HG02571 (cell line): ENCODE results near the gene SLC12A1.
A peak's percentile ranks its signal among the peaks of the same experiment; 100 is the strongest.
"Not testable (repeated sequence)": the region's sequence is repeated elsewhere in the genome, so short reads cannot be mapped to it uniquely, and the experiment has no call there.

ENCODE experiments used
- ATAC-seq: cut with Tn5 transposase; IDR thresholded peaks from one replicate; pipeline ENCODE4 v1.9.1; 2021; ENCODE audit warnings: mild to moderate bottlenecking, moderate library complexity; ENCODE audit not compliant: unreplicated experiment

The SLC12A1 gene

DNA sequence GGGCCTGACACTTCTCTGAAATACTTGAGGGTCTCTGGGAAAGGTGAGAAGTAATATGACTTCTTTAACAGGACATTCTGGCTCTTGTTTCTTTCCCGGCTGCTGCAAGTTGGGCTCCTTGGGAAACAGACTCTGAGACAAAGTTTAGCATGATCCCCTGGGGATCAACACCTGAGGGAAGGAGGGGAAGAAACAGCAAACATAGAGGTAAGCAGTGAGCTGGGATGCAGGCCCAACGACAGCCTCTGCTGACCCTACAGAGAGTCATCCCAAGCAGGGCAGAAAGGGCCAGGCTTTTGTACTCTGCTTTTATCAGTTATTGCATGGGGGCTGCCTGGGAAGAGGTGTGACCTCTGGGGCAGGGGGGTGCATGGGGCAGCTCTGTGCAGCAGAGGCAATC is 98.3 kb downstream of the SLC12A1 start:
- ATAC-seq: no peak

DNA sequence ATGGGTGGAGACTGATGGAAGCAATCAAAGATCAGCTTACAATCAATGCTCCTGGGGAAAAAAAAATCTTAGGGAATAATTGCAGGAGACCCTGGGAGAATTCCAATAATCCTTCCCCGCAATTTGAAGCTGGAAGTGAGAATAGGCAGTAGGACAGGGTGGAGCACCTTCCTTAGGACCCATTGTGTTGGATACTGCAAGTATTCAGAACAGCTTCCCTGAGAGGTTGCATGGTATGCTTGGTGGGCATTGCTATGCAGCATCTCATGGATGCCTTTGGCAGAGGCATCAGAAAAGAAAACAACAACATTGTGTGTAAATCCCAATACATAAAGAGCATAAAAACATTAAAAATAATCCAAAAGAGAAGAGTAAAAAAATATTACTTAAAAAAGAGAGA is 100.5 kb downstream of the SLC12A1 start:
- no peak for ATAC-seq

DNA sequence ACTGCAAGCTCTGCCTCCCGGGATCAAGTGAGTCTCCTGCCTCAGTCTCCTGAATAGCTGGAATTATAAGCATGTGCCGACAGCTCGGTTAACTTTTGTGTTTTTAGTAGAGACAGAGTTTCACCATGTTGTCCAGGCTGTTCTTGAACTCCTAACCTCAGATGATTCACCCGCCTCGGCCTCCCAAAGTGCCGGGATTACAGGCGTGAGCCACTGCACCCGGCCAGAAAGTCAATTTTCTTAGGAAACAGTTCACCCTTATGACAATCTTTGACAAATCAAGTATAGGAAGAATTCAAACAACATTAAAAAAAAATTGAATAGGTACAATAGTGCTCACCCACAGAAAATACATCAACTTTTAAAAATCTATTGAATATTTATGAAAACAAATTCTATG is 101.5 kb downstream of the SLC12A1 start:
- ATAC-seq: no peak

DNA sequence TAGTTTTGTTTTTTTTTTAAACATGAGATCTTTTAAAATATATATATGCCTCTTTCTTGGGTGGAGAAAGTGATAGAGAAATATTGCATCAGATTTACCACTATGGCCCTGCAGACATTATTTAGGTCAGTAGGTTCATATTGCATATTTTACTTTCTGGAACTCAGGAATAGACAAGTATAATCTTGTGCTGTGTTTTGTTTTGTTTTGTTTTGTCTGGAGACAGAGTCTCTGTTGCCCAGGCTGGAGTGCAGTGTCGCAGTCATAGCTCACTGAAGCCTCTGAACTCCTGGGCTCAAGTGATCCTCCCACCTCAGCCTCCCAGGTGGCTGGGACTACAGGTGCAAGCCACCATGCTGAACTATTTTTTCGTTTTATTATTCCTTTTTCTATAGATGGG is 103.6 kb downstream of the SLC12A1 start:
- no peak for ATAC-seq

DNA sequence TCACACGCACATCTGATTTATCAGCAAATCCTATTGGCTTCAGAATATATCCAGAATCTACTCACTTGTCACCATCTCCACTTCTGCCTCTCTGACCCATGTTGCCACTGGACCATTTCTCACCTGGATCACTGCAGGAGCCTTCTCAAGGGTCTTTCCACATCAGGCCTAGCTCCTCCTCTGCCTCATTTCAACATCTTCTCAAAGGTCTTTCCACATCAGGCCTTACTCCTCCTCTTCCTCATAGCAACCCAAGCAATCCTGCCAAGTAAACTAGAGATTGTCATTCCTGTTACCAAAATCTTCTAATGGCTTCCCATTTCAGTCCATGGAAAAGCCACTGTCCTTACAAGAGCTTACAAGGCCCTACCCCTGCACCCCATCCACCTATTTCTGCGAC is 107.1 kb downstream of the SLC12A1 start:
- ATAC-seq: no peak

DNA sequence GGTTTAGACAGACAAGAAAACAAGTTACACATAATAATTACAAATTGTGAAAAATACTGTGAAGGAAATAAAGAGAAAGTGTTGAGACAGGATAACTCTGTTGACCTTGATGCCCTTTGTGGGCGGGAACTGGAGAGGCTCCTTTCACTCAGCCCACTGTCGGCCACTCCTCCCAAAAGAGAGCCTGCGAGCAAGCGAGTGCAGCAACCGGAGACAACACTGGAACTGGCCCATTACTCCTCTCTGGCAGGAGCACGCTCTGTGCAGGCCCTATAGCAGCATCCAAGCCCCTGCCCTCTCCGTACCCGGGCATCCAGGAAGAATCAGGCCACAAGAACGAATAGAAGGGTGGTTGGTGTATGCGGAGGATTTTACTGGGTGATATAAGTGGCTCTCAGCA is 108.9 kb downstream of the SLC12A1 start:
- ATAC-seq: no peak

DNA sequence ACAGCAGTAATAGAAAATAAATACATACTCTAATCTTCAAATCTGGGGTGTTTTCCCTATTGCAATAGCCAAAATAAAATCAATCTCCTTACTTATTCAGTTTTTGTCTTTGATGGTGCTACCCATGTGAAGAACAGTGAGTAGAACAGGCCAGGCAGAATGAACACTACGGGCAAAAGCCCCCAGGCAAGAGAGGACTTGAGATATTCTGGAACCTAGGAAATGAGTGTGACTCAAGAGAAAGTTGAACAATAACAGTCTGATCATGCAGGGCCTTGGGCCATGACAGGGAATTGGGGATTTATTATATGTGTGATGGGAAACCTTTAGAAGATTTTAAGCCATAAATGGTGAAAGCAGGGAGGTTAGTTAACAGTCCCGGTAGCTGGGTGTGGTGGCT is 111.1 kb downstream of the SLC12A1 start:
- ATAC-seq: no peak

DNA sequence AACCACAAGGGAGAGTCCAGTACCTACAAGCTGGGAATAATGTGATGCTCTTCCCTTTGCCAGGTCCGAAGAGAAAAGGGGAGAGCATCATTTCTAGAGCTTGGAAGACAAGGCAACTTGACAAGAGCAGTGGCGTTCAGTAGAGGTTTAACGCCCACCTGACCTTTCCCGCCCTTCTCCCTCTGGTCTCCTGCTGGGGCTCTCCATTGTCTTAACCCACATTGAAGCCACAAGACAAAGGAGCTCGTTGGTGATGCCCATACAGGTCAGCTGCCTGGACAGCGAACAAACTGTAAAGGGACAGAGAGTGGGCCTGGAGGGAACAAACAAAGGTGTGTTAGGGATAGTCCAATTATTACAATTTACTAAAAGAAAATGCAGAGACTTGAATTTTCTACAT is 112.0 kb downstream of the SLC12A1 start:
- no peak for ATAC-seq

DNA sequence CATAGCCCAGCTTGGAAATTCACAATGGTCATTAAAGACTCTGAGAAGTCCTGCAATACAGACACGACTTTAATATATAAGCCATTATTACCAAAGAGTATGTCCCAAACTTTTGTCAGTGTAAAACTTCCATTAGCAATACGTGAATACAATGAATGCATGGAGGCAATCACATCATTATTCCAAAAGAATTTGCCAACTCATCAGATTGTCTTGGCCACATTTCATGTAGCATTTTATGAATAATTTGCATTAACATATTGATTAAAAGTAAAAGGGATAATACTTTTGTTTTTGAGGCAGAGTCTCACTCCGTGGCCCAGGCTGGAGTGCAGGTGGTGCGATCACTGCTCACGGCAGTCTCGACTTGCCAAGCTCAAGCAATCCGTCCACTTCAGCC is 117.2 kb downstream of the SLC12A1 start:
- no peak for ATAC-seq

DNA sequence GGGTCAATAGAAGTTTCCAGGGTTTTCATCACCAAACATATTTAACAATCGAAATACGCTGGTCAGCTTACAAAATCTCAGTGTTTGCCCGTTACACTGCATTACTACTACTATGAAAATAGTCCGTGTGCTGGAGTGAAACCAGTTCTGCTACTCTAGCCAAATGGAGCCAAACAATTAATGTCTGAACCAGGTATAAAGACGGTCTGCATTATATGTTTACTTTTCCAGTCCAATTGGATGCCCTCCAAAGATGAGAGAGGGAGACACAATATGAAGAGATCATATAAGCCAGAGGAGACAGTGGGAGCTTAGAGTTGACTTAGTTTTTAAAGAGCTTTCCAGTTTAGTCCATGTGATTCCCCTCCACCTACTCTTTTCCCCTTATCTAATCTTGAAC is 118.8 kb downstream of the SLC12A1 start:
- ATAC-seq: no peak

DNA sequence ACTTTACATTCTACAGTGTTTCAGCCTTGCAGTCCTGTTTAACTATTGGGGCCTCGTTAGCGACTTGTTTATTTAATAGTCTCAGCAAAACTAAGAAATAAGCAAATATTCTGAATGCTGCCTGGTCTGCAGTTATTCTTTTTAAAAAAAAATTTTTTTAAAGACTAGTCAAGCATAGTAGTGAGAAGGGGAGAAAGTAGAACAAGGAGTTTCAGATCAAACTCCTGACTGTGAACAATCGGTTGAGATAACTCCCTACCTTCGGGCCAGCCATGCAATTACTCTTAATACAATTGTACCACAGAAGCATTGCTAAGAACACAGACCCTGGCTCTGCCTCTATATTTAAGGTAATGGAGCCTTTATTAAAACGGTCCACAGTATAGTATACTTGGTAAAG is 119.3 kb downstream of the SLC12A1 start:
- ATAC-seq: no peak

DNA sequence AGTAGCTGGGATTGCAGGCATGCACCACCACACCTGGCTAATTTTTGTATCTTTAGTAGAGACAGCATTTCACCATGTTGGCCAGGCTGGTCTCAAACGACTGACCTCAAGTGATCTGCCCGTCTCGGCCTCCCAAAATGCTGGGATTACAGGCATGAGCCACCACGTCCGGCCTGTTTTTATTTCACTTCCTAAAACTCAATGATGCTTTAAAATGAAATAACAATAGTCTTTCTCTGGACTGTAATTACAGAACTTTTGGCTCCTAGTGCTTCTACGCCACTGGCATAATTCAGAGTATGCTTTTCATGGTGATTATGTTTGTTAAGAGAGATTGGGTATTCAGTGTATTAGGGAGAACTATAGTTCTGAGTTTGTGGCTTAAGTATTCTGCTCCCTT is 120.1 kb downstream of the SLC12A1 start:
- ATAC-seq: not testable (repeated sequence)

DNA sequence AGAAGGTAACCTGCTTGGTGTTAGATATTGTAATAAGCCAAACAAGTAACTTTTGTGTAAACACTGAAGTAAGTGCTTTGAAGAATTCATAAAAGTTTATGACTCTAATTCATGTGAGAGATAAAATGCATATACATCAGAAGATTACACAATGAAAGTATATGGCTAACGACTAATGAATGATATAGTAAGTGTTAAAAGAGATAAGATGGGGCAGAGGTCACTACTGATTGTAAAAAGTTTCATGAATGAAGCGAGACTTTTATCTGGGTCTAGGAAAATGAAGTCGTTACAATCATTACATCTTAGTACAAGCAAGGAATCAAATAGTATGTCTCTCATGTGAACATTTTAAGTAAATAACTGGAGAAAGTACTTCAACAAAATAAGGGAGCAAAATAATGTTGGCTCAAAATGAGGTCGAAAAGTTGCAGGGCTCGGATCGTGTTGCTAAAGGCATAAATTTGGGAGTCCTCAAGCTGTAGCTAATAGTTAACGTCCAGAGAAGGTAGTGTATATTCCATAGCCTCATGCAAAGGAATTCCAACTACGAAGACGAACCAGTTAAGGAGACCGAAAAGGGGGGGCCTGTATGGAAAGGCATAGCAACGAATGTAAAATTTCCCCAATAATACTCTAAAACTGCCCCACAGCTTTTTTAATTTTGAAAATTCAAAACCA is 124.1 kb downstream of the SLC12A1 start:
- no peak for ATAC-seq

DNA sequence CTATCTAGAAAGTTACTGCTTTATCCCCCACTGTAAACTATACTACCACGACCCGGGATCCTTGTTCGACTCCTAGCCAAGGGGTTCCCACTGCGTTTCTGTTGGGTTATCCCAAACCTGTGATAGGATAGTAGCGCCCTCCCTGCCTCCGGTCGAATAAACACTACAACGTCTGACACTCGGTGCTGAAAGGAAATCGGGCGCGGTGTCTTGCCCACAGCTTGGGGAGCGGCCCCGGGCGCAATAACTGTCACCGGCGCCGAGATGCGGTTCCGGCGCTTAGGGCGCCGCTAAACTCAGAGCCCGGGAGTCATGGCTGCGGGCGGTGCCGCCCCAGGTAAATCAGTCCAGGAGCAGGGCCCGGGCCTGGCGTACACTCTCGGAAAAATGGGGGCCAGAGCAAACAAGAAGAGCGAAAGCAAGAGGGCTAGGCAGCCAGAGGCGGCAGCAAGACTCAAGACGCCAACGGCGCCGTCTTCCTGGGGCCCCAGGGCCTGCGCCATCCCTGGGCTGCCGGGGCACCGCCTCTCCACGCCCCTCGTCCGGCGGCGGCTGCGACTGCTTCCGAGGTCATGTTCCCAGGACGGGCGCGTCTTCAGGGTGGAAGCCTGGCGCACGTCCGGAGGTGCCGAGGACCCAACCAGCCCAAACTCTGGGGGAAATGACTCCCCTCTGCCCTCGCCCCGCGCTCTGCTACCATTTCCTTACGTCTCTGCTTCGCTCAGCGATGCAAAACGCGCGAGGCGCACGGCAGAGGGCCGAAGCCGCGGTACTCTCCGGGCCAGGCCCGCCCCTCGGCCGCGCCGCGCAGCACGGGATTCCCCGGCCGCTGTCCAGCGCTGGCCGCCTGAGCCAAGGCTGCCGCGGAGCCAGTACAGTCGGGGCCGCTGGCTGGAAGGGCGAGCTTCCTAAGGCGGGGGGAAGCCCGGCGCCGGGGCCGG is 125.0 kb downstream of the SLC12A1 start, which contains the start of gene DUT:
Gene DUT, plus strand, starts transcription at position 575 of the 941 bp plus-strand sequence. Its CDS starts 87 bp downstream, at position 662.
- ATAC-seq: peak; percentile 86

DNA sequence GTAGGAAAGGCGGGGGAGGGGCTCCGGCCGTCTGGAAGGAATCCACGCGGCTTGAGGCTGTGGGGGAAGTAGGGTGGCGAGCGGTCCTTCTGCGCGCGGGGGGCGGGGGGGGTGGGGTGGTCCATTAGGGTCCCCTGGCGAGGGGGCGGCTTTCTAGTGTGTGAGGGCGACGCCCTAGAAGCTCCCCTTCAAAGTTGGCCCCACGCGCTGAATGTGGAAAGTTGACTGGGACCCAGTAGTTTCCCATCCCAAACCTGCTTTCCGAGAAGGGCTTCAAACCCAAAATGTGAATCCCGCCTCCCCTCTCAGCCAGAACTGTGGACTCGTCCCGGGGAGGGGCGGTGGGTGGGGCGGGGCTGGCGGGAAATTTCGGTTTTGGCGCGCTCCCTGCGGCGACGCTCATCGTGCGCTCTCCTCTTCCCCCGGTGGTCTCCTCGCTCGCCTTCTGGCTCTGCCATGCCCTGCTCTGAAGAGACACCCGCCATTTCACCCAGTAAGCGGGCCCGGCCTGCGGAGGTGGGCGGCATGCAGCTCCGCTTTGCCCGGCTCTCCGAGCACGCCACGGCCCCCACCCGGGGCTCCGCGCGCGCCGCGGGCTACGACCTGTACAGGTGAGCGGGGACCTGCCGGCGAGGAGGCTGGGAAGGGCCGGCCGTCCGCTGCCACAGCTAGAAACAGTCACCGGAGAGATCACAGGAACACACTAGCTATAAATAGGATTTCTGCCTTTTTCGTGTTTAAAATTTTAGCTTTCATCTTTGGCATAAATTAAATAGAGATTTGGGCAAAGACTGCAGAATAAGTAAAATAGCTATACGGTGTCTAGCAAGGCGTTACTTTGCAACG is 125.9 kb downstream of the SLC12A1 start:
- peak; percentile 53 for ATAC-seq

DNA sequence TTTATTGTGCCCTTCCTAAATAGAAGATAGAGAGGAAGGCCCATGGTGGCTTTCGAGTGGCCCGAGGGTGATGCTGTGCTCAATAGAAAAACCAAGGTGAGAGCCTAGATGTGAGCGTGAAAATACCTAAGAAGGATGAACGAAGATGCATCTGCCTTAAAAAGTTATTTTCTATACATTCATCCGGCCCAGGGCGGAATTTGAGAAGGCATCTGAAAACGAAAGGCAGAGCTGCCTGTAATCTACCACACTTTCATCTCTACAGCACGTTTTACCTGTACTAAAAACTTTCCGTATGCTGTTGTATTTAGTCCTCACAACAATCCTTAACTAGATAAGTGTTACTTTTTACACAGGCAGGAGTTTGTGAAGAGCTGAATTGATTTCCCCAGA is 126.5 kb downstream of the SLC12A1 start:
- no peak for ATAC-seq

DNA sequence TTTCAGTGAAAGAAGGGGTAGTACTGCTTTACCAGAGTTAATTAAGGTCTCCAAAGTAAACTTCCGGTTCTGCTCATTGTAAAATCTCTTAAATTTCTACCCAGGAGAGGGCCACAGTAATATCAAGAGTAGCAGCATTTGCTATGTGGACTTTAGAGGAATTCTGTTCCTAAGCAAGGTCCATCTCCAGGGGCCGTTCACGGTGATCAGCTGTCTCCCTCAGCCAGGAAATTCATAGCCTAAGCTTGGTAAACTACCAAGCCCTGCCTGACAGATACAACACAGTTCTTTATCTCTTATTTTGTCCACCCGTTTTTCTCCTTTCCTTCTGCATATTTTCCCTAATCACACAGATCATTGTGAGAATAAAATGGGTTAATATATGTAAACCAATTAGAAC is 127.4 kb downstream of the SLC12A1 start:
- no peak for ATAC-seq

DNA sequence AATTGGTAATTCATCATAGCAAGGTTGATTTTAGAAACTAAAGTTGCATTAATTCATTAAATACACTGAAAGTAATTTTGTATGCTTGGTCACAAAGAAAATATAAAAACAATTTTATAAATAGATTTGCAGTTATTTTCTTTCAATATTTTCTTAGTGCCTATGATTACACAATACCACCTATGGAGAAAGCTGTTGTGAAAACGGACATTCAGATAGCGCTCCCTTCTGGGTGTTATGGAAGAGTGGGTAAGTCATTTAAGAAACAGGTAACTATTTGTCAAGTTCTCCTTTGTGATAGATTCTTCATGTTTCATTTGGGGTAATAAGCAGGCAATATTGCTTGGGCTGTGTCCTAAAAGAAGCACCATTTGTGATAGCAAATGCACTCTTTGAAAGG is 128.2 kb downstream of the SLC12A1 start:
- no peak for ATAC-seq

DNA sequence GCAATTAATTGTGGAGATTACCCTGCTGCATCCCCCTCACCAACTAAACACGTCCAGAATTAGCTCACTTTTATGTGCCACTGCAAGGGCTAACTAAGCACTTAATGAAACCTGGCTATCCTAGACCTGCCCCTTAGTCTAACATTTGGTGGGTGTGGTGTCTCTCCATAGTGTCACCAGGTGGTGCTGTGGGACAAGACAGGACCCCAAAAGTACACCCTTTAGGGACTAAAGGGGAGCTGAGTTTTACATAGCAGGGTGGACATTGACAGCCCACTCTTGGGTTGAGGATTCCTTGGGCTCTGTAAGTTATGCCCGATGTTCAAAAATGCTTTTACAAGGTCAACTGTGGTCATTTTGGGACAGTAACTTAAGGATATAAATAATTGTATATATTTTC is 130.8 kb downstream of the SLC12A1 start:
- no peak for ATAC-seq

DNA sequence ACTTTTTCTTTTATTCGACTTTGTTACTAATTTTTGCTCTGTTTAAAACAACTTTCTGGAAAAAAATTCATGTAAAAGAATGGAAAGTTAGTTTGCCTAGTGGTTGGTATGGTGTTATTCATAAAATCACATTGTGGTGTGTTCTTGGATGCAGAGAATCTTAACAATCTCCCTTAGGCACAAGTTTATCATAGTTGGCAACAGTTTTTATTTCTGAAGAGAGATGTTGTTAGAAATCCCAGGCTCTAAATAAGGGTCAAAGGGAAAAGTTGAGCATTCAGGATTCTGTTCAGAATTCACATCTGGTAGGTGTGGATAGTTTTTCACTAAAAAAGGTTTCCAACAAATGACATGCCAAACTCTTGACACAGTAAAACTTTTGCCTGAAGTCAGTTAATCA is 131.5 kb downstream of the SLC12A1 start:
- ATAC-seq: no peak

DNA sequence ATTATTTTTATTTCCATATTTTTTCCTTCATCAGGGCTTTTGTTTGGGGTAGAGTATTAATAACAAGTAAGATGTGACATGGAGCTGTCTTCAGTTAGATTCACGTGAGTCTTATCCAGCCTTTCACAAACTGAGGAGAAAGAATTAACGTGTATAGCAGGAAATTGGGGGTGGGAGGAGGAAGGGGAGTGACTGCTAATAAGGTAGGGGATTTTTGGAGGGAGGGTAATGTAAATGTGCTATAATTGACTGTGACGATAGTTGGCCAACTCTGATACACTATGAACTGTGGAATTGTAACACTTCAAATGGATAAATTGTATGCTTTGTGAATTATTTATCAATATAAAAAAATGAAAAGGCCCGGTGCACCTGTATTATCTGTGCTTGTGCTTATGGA is 134.0 kb downstream of the SLC12A1 start:
- ATAC-seq: no peak
